HepG2 (cell line): ENCODE measurements around the gene CENPE. TPM values are rescaled to one million over a fixed set of nuclear protein-coding genes. Genes with fewer than 3 reads are reported as not detected.

Experiments used
- ATAC-seq: fragments of 200-7000 bp; cut with Tn5 transposase; 3 replicates; pipeline ENCODE4 v1.9.1; 2020; ENCODE audit warnings: mild to moderate bottlenecking, moderate library complexity
- BruUV-seq: library from RNA; stranded (reverse); fragments of 400-500 nt; replicated peaks from 2 replicates; lab custom pipeline; 2021; lab: Mats Ljungman, UMichigan
- CTCF ChIA-PET: fragments of 300-600 bp; formaldehyde crosslinking; extraction: SDS; loops from one replicate; lab custom pipeline; 2021; ENCODE audit warnings: low total read pairs, inconsistent platforms, low intra/inter-chr PET ratio; lab: Yijun Ruan, JAX
- POLR2A ChIA-PET: fragments of 350-600 bp; sonication (Branson Sonifier 250); formaldehyde crosslinking; loops from one replicate; lab custom pipeline; 2020; ENCODE audit warnings: antibody characterized with exemption, inconsistent platforms; lab: Yijun Ruan, JAX
- DNase-seq: peaks from one replicate; pipeline ENCODE4 v3.0.0-alpha.2; 2015; ENCODE audit warnings: low spot score
- FAIRE-seq: peaks from 3 replicates; lab custom pipeline; 2011; peaks lifted over from hg19 to GRCh38; lab: Jason Lieb, UNC
- H2AFZ ChIP-seq: one replicate; pipeline ENCODE4 v1.6.1; 2011; ENCODE audit warnings: low read length, inconsistent platforms
- H3K27ac ChIP-seq: fragments of 300-600 bp; 3 replicates; pipeline ENCODE4 v1.8.0; 2011; ENCODE audit warnings: mixed run types, mild to moderate bottlenecking, mixed read lengths, low read length, inconsistent platforms; ENCODE audit not compliant: insufficient read depth; ENCODE audit errors: extremely low read length
- H3K27me3 ChIP-seq, 2 experiments: fragments of 200-600 bp in 1 of 2; 2 replicates in 1 of 2; 3 replicates in 1 of 2; pipeline versions ENCODE4 v1.6.0 to v1.8.0; 2011; ENCODE audit warnings: low read length in 2 of 2, mild to moderate bottlenecking in 2 of 2, moderate library complexity in 2 of 2, inconsistent platforms in 1 of 2; ENCODE audit not compliant: insufficient read depth in 2 of 2, control insufficient read depth in 1 of 2
- H3K36me3 ChIP-seq, 2 experiments: fragments of 200-600 bp in 1 of 2; replicated peaks in 1 of 2; 2 replicates in 1 of 2; 3 replicates in 1 of 2; pipeline versions ENCODE4 v1.5.1 to v1.8.0; 2011; ENCODE audit warnings: low read length in 2 of 2, inconsistent platforms in 1 of 2; ENCODE audit not compliant: insufficient read depth in 2 of 2, control insufficient read depth in 1 of 2
- H3K4me1 ChIP-seq: 2 replicates; pipeline ENCODE4 v1.5.1; 2012; ENCODE audit warnings: low read length, inconsistent platforms; ENCODE audit not compliant: insufficient read depth
- H3K4me2 ChIP-seq: 2 replicates; pipeline ENCODE4 v1.6.0; 2011; ENCODE audit warnings: low read depth, low read length, inconsistent platforms
- H3K4me3 ChIP-seq, 3 experiments: fragments of 200-600 bp in 1 of 3; sonication (generic), shearing (Covaris generic) in 1 of 3; replicated peaks in 1 of 3; 2 replicates each; pipeline ENCODE4 v1.5.1; 2011 to 2016; ENCODE audit warnings: low read length in 3 of 3, inconsistent platforms in 2 of 3, low read depth in 2 of 3, mild to moderate bottlenecking in 2 of 3, control low read depth in 1 of 3, mixed read lengths in 1 of 3; ENCODE audit not compliant: insufficient read depth in 1 of 3
- H3K79me2 ChIP-seq: one replicate; pipeline ENCODE4 v1.6.1; 2011; ENCODE audit warnings: low read length, inconsistent platforms; ENCODE audit not compliant: insufficient read depth
- H3K9ac ChIP-seq: 2 replicates; pipeline ENCODE4 v1.6.0; 2011; ENCODE audit warnings: mild to moderate bottlenecking, low read depth, low read length, inconsistent platforms; ENCODE audit not compliant: insufficient read depth
- H3K9me3 ChIP-seq: 2 replicates; pipeline ENCODE4 v1.5.1; 2012; ENCODE audit warnings: mild to moderate bottlenecking, low read length
- H4K20me1 ChIP-seq: 2 replicates; pipeline ENCODE4 v1.6.0; 2011; ENCODE audit warnings: inconsistent platforms, mild to moderate bottlenecking, low read length, moderate library complexity; ENCODE audit not compliant: insufficient read depth
- ELF1 ChIP-seq: sonication (generic); formaldehyde crosslinking; IDR thresholded peaks from 2 replicates; pipeline ENCODE4 v1.4.0; 2020; ENCODE audit warnings: missing genetic modification reagents
- FIP1L1 ChIP-seq: fragments of 200-400 bp; formaldehyde crosslinking; IDR thresholded peaks from 2 replicates; pipeline ENCODE4 v1.6.1; 2018; ENCODE audit warnings: low read depth, mild to moderate bottlenecking, low read length, moderate library complexity, borderline replicate concordance; ENCODE audit not compliant: insufficient read depth
- FOXA1 ChIP-seq, 2 experiments: fragments of 450-650 bp in 1 of 2; sonication (generic) in 1 of 2; formaldehyde crosslinking in 1 of 2; IDR thresholded peaks; 2 replicates each; pipeline versions ENCODE4 v1.4.0 to v1.6.1; 2016 to 2020; ENCODE audit warnings: missing genetic modification reagents in 1 of 2
- FOXO4 ChIP-seq: sonication (generic); formaldehyde crosslinking; conservative IDR thresholded peaks from 2 replicates; pipeline ENCODE4 v1.8.1; 2023; ENCODE audit warnings: missing genetic modification reagents
- GABPB1 ChIP-seq: IDR thresholded peaks from 2 replicates; pipeline ENCODE4 v1.6.1; 2016; ENCODE audit warnings: mild to moderate bottlenecking, missing genetic modification reagents, moderate library complexity, missing compliant biosample characterization
- GATA4 ChIP-seq: sonication (generic); IDR thresholded peaks from 2 replicates; pipeline ENCODE4 v1.6.1; 2016; ENCODE audit warnings: antibody characterized with exemption, low read depth, borderline replicate concordance
- HHEX ChIP-seq: IDR thresholded peaks from 2 replicates; pipeline ENCODE4 v1.6.1; 2016; ENCODE audit warnings: control low read depth
- HMG20B ChIP-seq: conservative IDR thresholded peaks from 2 replicates; pipeline ENCODE4 v1.6.1; 2016; ENCODE audit warnings: missing genetic modification reagents, missing compliant biosample characterization
- IRF2 ChIP-seq: IDR thresholded peaks from 2 replicates; pipeline ENCODE4 v1.6.1; 2018; ENCODE audit warnings: missing genetic modification reagents, missing compliant biosample characterization
- MTA1 ChIP-seq: sonication (generic); formaldehyde crosslinking; IDR thresholded peaks from 2 replicates; pipeline ENCODE4 v1.4.0; 2020; ENCODE audit warnings: missing genetic modification reagents, mild to moderate bottlenecking, borderline replicate concordance
- RBFOX2 ChIP-seq: fragments of 200-400 bp; formaldehyde crosslinking; IDR thresholded peaks from 2 replicates; pipeline ENCODE4 v1.6.1; 2017; ENCODE audit warnings: low read depth, mild to moderate bottlenecking, low read length
- RXRB ChIP-seq: IDR thresholded peaks from 2 replicates; pipeline ENCODE4 v1.6.1; 2016; ENCODE audit warnings: borderline replicate concordance, missing genetic modification reagents, missing compliant biosample characterization
- SALL2 ChIP-seq: sonication (generic); formaldehyde crosslinking; IDR thresholded peaks from 2 replicates; pipeline ENCODE4 v1.8.1; 2023; ENCODE audit warnings: mild to moderate bottlenecking, missing genetic modification reagents, inconsistent platforms
- SRSF1 ChIP-seq: fragments of 200-400 bp; formaldehyde crosslinking; optimal IDR thresholded peaks from 2 replicates; pipeline ENCODE3; 2017; ENCODE audit warnings: mild to moderate bottlenecking, low read depth, low read length, moderate library complexity
- TFDP1 ChIP-seq: IDR thresholded peaks from 2 replicates; pipeline ENCODE4 v1.6.1; 2016; ENCODE audit warnings: missing compliant biosample characterization, missing genetic modification reagents, borderline replicate concordance
- ZNF17 ChIP-seq: sonication (generic); formaldehyde crosslinking; IDR thresholded peaks from 2 replicates; pipeline ENCODE4 v1.5.0; 2020; ENCODE audit warnings: mild to moderate bottlenecking, missing genetic modification reagents
- ZNF3 ChIP-seq: IDR thresholded peaks from 2 replicates; pipeline ENCODE4 v1.7.0; 2017; ENCODE audit warnings: inconsistent platforms
- ZNF546 ChIP-seq: sonication (generic); formaldehyde crosslinking; conservative IDR thresholded peaks from 2 replicates; pipeline ENCODE4 v1.8.1; 2023; ENCODE audit warnings: mild to moderate bottlenecking, missing genetic modification reagents
- ZNF724P ChIP-seq: sonication (generic); formaldehyde crosslinking; IDR thresholded peaks from 2 replicates; pipeline ENCODE4 v1.8.0; 2022; ENCODE audit warnings: missing genetic modification reagents, borderline replicate concordance
- ZNF747 ChIP-seq: sonication (generic); formaldehyde crosslinking; IDR thresholded peaks from 2 replicates; pipeline ENCODE4 v1.8.1; 2023; ENCODE audit warnings: missing genetic modification reagents, mild to moderate bottlenecking, borderline replicate concordance
- WGBS: methylation state at CpG from one replicate; pipeline ENCODE4 v1.1.6; 2017; ENCODE audit warnings: low lambda C conversion rate; 5-methylcytosine and 5-hydroxymethylcytosine counted together
- in situ Hi-C: cut with HindIII; loops from 2 replicates; pipeline ENCODE4 v1.10.0; 2017; ENCODE audit warnings: low pct_unique_long_range_greater_than_20kb; ENCODE audit not compliant: extremely low pct_ligation_motif_present
- intact Hi-C: fragments of 100-400 bp; cut with micrococcal nuclease; formaldehyde crosslinking; loops from one replicate; pipeline ENCODE4 v1.10.0; 2022; ENCODE audit not compliant: unreplicated experiment
- polyA plus RNA-seq, 8 experiments: library from polyadenylated mRNA; depleted of rRNA in 3 of 8; stranded (reverse) in 7 of 8; unstranded in 1 of 8; fragments of >200 nt; fragmentation: Illumina TruSeq in 4 of 8; extraction: Trizol in 4 of 8; gene quantifications; 2 replicates each; pipeline versions ENCODE4 v1.2.1 to v1.2.3, GENCODE V29; 2011 to 2016; ENCODE audit warnings: low read depth in 4 of 8, missing spikeins in 1 of 8, mixed read lengths in 1 of 8; ENCODE audit not compliant: insufficient read depth in 1 of 8
- total RNA-seq, 5 experiments: library from RNA; depleted of rRNA; stranded (reverse); fragments of >200 nt; fragmentation: Illumina TruSeq; extraction: Trizol; gene quantifications; 2 replicates each; pipeline ENCODE4 v1.2.3, GENCODE V29; 2016; ENCODE audit warnings: low read depth in 1 of 5

Gene CENPE
- total and polyA plus RNA-seq, 2 of the 13 experiments (the other 11 are each of a cell fraction or from before 2014, with no cell fraction given) = 2.1 to 19.8 TPM

GRCh38 chr4:103152381-103152780 is 45.8 kb downstream of the CENPE start:
- no peak for ATAC-seq
- DNase-seq = no peak
- 95% methylated on average over 3 of the region's 3 CpGs for WGBS
- Histone ChIP-seq H2AFZ (no peak overlapping the region), H3K4me2 (no peak overlapping the region), H3K27ac (no peak overlapping the region), H3K79me2 (no peaks in the 10 kb centered on the region), H3K36me3 (peaks cover 3 to 32% of the 10 kb centered on the region in 2 experiments; a peak in 4 of 5 replicates), H3K4me3 (no peak overlapping the region), H3K27me3 (no peaks in the 10 kb centered on the region), H3K9me3 (no peaks in the 10 kb centered on the region), H3K9ac (no peak overlapping the region), H4K20me1 (no peaks in the 10 kb centered on the region), H3K4me1 (no peaks in the 10 kb centered on the region)
- no peak for FAIRE-seq
- intact Hi-C loops = no loop called here
- no TSS peak for BruUV-seq
- in situ Hi-C loops = no loop called here
- no peak for TF ChIP-seq ZNF546
- TF ChIP-seq ZNF724P = no peak
- TF ChIP-seq FOXA1 (IDR thresholded peaks at IDR 0.05) = peak; percentile 85
- no peak for TF ChIP-seq FOXA1 (CRISPR knock-in tag; IDR thresholded peaks at IDR 0.05)
- CTCF ChIA-PET = no interaction called here
- POLR2A ChIA-PET = no interaction called here

GRCh38 chr4:103150677-103151076 is 47.5 kb downstream of the CENPE start:
- ChIA-PET CTCF (no interaction called here), POLR2A (no interaction called here)
- H4K20me1 ChIP-seq = no peaks in the 10 kb centered on the region
- no peak overlapping the region for H3K4me2 ChIP-seq
- intact Hi-C loops (no loop called here), in situ Hi-C loops (no loop called here)
- ATAC-seq = no peak
- no TSS peak for BruUV-seq
- H3K27me3 ChIP-seq = no peaks in the 10 kb centered on the region
- no peak for DNase-seq
- no peak overlapping the region for H3K27ac ChIP-seq
- no peak overlapping the region for H3K4me3 ChIP-seq
- peaks cover 3 to 29% of the 10 kb centered on the region in 2 experiments; a peak in 4 of 5 replicates for H3K36me3 ChIP-seq
- H3K9me3 ChIP-seq = no peaks in the 10 kb centered on the region
- H3K79me2 ChIP-seq = no peaks in the 10 kb centered on the region
- no peak overlapping the region for H3K9ac ChIP-seq
- H3K4me1 ChIP-seq = no peaks in the 10 kb centered on the region
- H2AFZ ChIP-seq = no peak overlapping the region
- no peak for FAIRE-seq
- WGBS = 100% methylated on average over 1 of the region's 1 CpG
- TF ChIP-seq SRSF1 = no peak
- TF ChIP-seq HHEX (CRISPR knock-in tag) = no peak
- no peak for TF ChIP-seq ELF1
- no peak for TF ChIP-seq RBFOX2
- TF ChIP-seq FOXO4 (CRISPR knock-in tag) = no peak
- no peak for TF ChIP-seq TFDP1 (CRISPR knock-in tag)
- TF ChIP-seq FIP1L1 = no peak
- no peak for TF ChIP-seq ZNF3
- no peak for TF ChIP-seq IRF2 (CRISPR knock-in tag)
- TF ChIP-seq RXRB = no peak
- no peak for TF ChIP-seq HMG20B (CRISPR knock-in tag)
- no peak for TF ChIP-seq ZNF17
- no peak for TF ChIP-seq SALL2 (CRISPR knock-in tag)
- no peak for TF ChIP-seq ZNF747 (CRISPR knock-in tag)
- no peak for TF ChIP-seq GABPB1 (CRISPR knock-in tag)
- no peak for TF ChIP-seq GATA4
- TF ChIP-seq MTA1 = no peak
